IMR-90 (cell line): ENCODE results near the gene DISP2. TPM values are rescaled to one million over a fixed set of nuclear protein-coding genes. Genes with fewer than 3 reads are reported as not detected.

Experiments
- ATAC-seq: fragments of 200-7000 bp; cut with Tn5 transposase; 2 replicates; pipeline ENCODE4 v1.9.1; 2020; ENCODE audit warnings: low read depth, mild to moderate bottlenecking, moderate library complexity
- BruUV-seq: library from RNA; stranded (reverse); fragments of 400-500 nt; replicated peaks from 2 replicates; lab custom pipeline; 2021; lab: Mats Ljungman, UMichigan
- CTCF ChIA-PET: fragments of 300-600 bp; formaldehyde crosslinking; extraction: SDS; loops from one replicate; lab custom pipeline; 2021; ENCODE audit warnings: antibody characterized with exemption; lab: Yijun Ruan, JAX
- POLR2A ChIA-PET: fragments of 300-600 bp; sonication (Branson Sonifier 250); formaldehyde crosslinking; loops from one replicate; lab custom pipeline; 2022; ENCODE audit warnings: antibody characterized with exemption; ENCODE audit not compliant: unreplicated experiment; lab: Charles Lee
- DNase-seq: peaks from one replicate; pipeline ENCODE4 v3.0.0; 2013
- H2AFZ ChIP-seq: replicated peaks from 2 replicates; pipeline ENCODE3; 2013; ENCODE audit warnings: low read length, mild to moderate bottlenecking; ENCODE audit not compliant: poor library complexity
- H2AK5ac ChIP-seq: 2 replicates; pipeline ENCODE4 v1.6.1; 2013; ENCODE audit warnings: low read depth, low read length, inconsistent platforms
- H2AK9ac ChIP-seq: replicated peaks from 2 replicates; pipeline ENCODE3; 2013; ENCODE audit warnings: mild to moderate bottlenecking, low read depth, low read length, moderate library complexity; ENCODE audit not compliant: poor library complexity
- H2BK120ac ChIP-seq: 2 replicates; pipeline ENCODE4 v1.6.1; 2013; ENCODE audit warnings: low read depth, low read length, inconsistent platforms
- H2BK15ac ChIP-seq: 3 replicates; pipeline ENCODE4 v1.6.1; 2013; ENCODE audit warnings: low read depth, low read length, inconsistent platforms
- H2BK20ac ChIP-seq: 2 replicates; pipeline ENCODE4 v1.6.1; 2013; ENCODE audit warnings: low read depth, mild to moderate bottlenecking, inconsistent platforms, low read length, moderate library complexity
- H2BK5ac ChIP-seq: 2 replicates; pipeline ENCODE4 v1.6.1; 2013; ENCODE audit warnings: mild to moderate bottlenecking, low read depth, low read length, inconsistent platforms; ENCODE audit not compliant: poor library complexity, severe bottlenecking
- H3K14ac ChIP-seq: replicated peaks from 2 replicates; pipeline ENCODE4 v1.6.1; 2013; ENCODE audit warnings: low read depth, low read length, inconsistent platforms
- H3K18ac ChIP-seq: 2 replicates; pipeline ENCODE4 v1.6.1; 2013; ENCODE audit warnings: low read depth, low read length, control low read depth
- H3K23ac ChIP-seq: 2 replicates; pipeline ENCODE4 v1.6.1; 2013; ENCODE audit warnings: low read depth, low read length, inconsistent platforms
- H3K27ac ChIP-seq: 2 replicates; pipeline ENCODE4 v1.5.1; 2013; ENCODE audit warnings: mild to moderate bottlenecking, control low read depth, low read length; ENCODE audit not compliant: insufficient read depth
- H3K27me3 ChIP-seq: 2 replicates; pipeline ENCODE4 v1.6.1; 2013; ENCODE audit warnings: low read length; ENCODE audit not compliant: control insufficient read depth, insufficient read depth
- H3K36me3 ChIP-seq: 2 replicates; pipeline ENCODE4 v1.6.1; 2013; ENCODE audit warnings: low read length, mixed read lengths; ENCODE audit not compliant: control insufficient read depth, insufficient read depth
- H3K4ac ChIP-seq: 2 replicates; pipeline ENCODE4 v1.6.1; 2013; ENCODE audit warnings: low read depth, low read length, inconsistent platforms
- H3K4me1 ChIP-seq: 2 replicates; pipeline ENCODE4 v1.6.1; 2013; ENCODE audit warnings: low read length, mixed read lengths; ENCODE audit not compliant: control insufficient read depth, insufficient read depth
- H3K4me2 ChIP-seq: 2 replicates; pipeline ENCODE4 v1.6.1; 2013; ENCODE audit warnings: low read depth, mild to moderate bottlenecking, control low read depth, low read length, moderate library complexity
- H3K4me3 ChIP-seq: 2 replicates; pipeline ENCODE4 v1.5.1; 2013; ENCODE audit warnings: low read depth, mild to moderate bottlenecking, control low read depth, low read length, moderate library complexity; ENCODE audit not compliant: insufficient read depth
- H3K56ac ChIP-seq: 2 replicates; pipeline ENCODE4 v1.6.1; 2013; ENCODE audit warnings: low read length, inconsistent platforms; ENCODE audit not compliant: insufficient read depth; ENCODE audit errors: extremely low read depth
- H3K79me1 ChIP-seq, 2 experiments: 2 replicates each; pipeline ENCODE4 v1.6.1; 2013; ENCODE audit warnings: low read length in 2 of 2, inconsistent platforms in 1 of 2, low read depth in 1 of 2
- H3K9ac ChIP-seq: 2 replicates; pipeline ENCODE4 v1.6.1; 2013; ENCODE audit warnings: low read depth, low read length, control low read depth
- H3K9me1 ChIP-seq: 2 replicates; pipeline ENCODE4 v1.6.1; 2013; ENCODE audit warnings: low read length, inconsistent platforms; ENCODE audit not compliant: insufficient read depth
- H3K9me3 ChIP-seq: 2 replicates; pipeline ENCODE4 v1.6.1; 2013; ENCODE audit warnings: low read length; ENCODE audit not compliant: control insufficient read depth, insufficient read depth
- H4K20me1 ChIP-seq: 2 replicates; pipeline ENCODE4 v1.6.1; 2013; ENCODE audit warnings: low read length, inconsistent platforms; ENCODE audit not compliant: insufficient read depth
- H4K5ac ChIP-seq: 2 replicates; pipeline ENCODE4 v1.6.1; 2013; ENCODE audit warnings: mild to moderate bottlenecking, low read depth, low read length, control low read depth
- H4K8ac ChIP-seq, 2 experiments: 2 replicates each; pipeline ENCODE4 v1.6.1; 2013; ENCODE audit warnings: low read depth in 2 of 2, low read length in 2 of 2, control low read depth in 1 of 2, inconsistent platforms in 1 of 2
- H4K91ac ChIP-seq: 2 replicates; pipeline ENCODE4 v1.6.1; 2013; ENCODE audit warnings: low read depth, low read length, inconsistent platforms; ENCODE audit not compliant: insufficient read depth
- POLR2A ChIP-seq: IDR thresholded peaks from 2 replicates; pipeline ENCODE4 v1.6.1; 2012; ENCODE audit warnings: mild to moderate bottlenecking, low read depth, low read length
- WGBS, 2 experiments: methylation state at CpG; one replicate each; pipeline versions ENCODE4 v1.1.5 to v1.1.7; 2013; ENCODE audit warnings: missing lambda C conversion rate in 2 of 2; ENCODE audit not compliant: insufficient read length in 1 of 2; ENCODE audit errors: extremely low coverage in 2 of 2; 5-methylcytosine and 5-hydroxymethylcytosine counted together
- dilution Hi-C: fragments of 300-500 bp; cut with HindIII; formaldehyde crosslinking; loops from one replicate; pipeline ENCODE4 v1.14.3; 2018; ENCODE audit warnings: low sequenced_read_pairs; ENCODE audit not compliant: unreplicated experiment
- in situ Hi-C: fragments of 300-500 bp; cut with MboI; formaldehyde crosslinking; loops from 3 replicates; pipeline ENCODE4 v1.14.3; 2019; ENCODE audit warnings: low sequenced_read_pairs, inconsistent platforms, mixed read lengths
- intact Hi-C: fragments of 100-400 bp; cut with micrococcal nuclease; formaldehyde crosslinking; loops from 2 replicates; pipeline ENCODE4 v1.10.0; 2022
- polyA plus RNA-seq, 3 experiments: library from polyadenylated mRNA; depleted of rRNA; stranded (reverse); fragments of >200 nt; gene quantifications; 2 replicates each; pipeline ENCODE4 v1.2.3, GENCODE V29; 2012; ENCODE audit warnings: low replicate concordance in 1 of 3
- total RNA-seq: library from RNA; depleted of rRNA; stranded (reverse); fragments of >200 nt; gene quantifications from 2 replicates; pipeline ENCODE4 v1.2.3, GENCODE V29; 2012

Gene DISP2
- total and polyA plus RNA-seq, 2 of the 4 experiments (the other 2 are of a cell fraction), result 0.34 to 0.36 TPM

DNA sequence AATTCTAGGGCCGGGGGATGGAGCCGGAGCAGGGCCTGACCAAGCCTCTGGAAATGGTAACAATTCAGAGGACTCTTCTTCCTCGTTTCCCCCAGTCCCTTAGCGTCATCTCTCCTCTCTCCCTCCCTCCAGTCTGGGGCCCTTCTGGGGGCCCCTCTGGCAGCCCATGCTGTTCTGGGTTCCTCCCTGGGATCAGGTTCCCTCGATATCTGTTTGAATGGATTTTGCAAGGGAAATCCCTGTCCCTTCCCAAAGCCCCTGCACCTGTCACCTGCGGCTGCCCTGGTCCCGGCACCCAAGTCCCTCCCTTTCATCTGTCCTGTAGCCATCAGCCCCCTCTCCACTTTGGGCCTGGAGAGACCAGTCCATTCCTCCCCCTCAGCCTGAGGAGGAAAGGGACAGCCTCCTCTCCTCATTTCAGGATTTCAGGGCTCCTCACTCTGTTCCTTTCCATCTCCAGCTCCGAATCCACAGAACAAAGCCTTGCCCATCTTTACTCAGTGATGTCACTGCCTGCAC, 48.6 kb upstream of the DISP2 start:
- Histone ChIP-seq H3K56ac (no peak overlapping the region), H3K4me2 (no peak overlapping the region), H2BK5ac (no peak overlapping the region), H4K8ac (no peak overlapping the region), H3K27ac (no peak overlapping the region), H3K9ac (no peak overlapping the region), H3K4ac (no peak overlapping the region), H3K9me1 (no peaks in the 10 kb centered on the region), H4K20me1 (no peaks in the 10 kb centered on the region), H3K27me3 (peaks cover 61% of the 10 kb centered on the region), H2BK15ac (no peak overlapping the region), H2AFZ (no peak overlapping the region), H2AK5ac (no peak overlapping the region), H2BK120ac (no peak overlapping the region), H4K91ac (no peak overlapping the region), H3K14ac (no peak overlapping the region), H3K79me1 (no peaks in the 10 kb centered on the region), H3K23ac (no peak overlapping the region), H2BK20ac (no peak overlapping the region), H3K18ac (no peak overlapping the region), H3K9me3 (no peaks in the 10 kb centered on the region), H3K4me1 (peaks cover 6% of the 10 kb centered on the region), H2AK9ac (no peak overlapping the region), H3K4me3 (no peak overlapping the region), H4K5ac (no peak overlapping the region), H3K36me3 (no peaks in the 10 kb centered on the region)
- WGBS, 2 experiments, result 80% methylated on average over 1 of the region's 8 CpGs; no CpG with 5 or more reads in 1 of the 2 experiments
- intact Hi-C loops (no loop called here), in situ Hi-C loops (no loop called here), dilution Hi-C loops (no loop called here)
- TF ChIP-seq POLR2A, result no peak
- no TSS peak for BruUV-seq
- POLR2A ChIA-PET, result no interaction called here
- CTCF ChIA-PET, result interaction anchor here (0.5 to 1.5 kb wide), 8 partner anchors 10 to 30 kb away, joined by 3 to 7 read pairs (median 4); partner anchors contain the start of genes ANKRD63 and INAFM2
- DNase-seq (no peak), ATAC-seq (no peak)
